HCT116 (cell line): ENCODE measurements around the gene XDH. TPM values are rescaled to one million over a fixed set of nuclear protein-coding genes. Genes with fewer than 3 reads are reported as not detected.

Source experiments
- ATAC-seq: fragments of 200-7000 bp; cut with Tn5 transposase; 2 replicates; pipeline ENCODE4 v1.9.1; 2020; ENCODE audit warnings: mild to moderate bottlenecking, moderate library complexity
- BruUV-seq: library from RNA; stranded (reverse); fragments of 400-500 nt; replicated peaks from 2 replicates; lab custom pipeline; 2021; lab: Mats Ljungman, UMichigan
- CTCF ChIA-PET: fragments of 300-600 bp; sonication (Branson Sonifier 250); formaldehyde crosslinking; loops from one replicate; lab custom pipeline; 2021; ENCODE audit warnings: antibody characterized with exemption; lab: Charles Lee
- POLR2A ChIA-PET: fragments of 300-600, 350-600 bp; sonication (Branson Sonifier 250); formaldehyde crosslinking; loops from one replicate; lab custom pipeline; 2021; ENCODE audit warnings: antibody characterized with exemption; lab: Charles Lee
- RAD21 ChIA-PET, 2 experiments: fragments of 300-600 bp; sonication (Branson Sonifier 250); formaldehyde crosslinking; loops; one replicate each; lab custom pipeline; 2023; ENCODE audit warnings: low total read pairs in 2 of 2; ENCODE audit not compliant: uncharacterized antibody in 2 of 2, unreplicated experiment in 2 of 2, low non-redundant PET in 1 of 2; lab: Charles Lee
- DNase-seq: peaks from one replicate; pipeline ENCODE4 v3.0.0-alpha.2; 2010; ENCODE audit warnings: low read depth, low spot score
- H2AFZ ChIP-seq: fragments of 200-600 bp; shearing (Covaris generic), sonication (generic); 2 replicates; pipeline ENCODE4 v1.6.1; 2017; ENCODE audit warnings: low read depth, mixed run types, mixed read lengths, antibody characterized with exemption, low read length; ENCODE audit not compliant: poor library complexity, severe bottlenecking
- H3K27ac ChIP-seq: 2 replicates; pipeline ENCODE4 v1.5.1; 2012; ENCODE audit warnings: low read depth, low read length
- H3K27me3 ChIP-seq: fragments of 200-600 bp; sonication (generic); 2 replicates; pipeline ENCODE4 v1.6.1; 2016; ENCODE audit warnings: mixed run types, low read length, mixed read lengths; ENCODE audit not compliant: insufficient read depth
- H3K36me3 ChIP-seq, 2 experiments: fragments of 200-500 bp in 1 of 2; fragments of 200-600 bp in 1 of 2; sonication (Bioruptor generic) in 1 of 2; sonication (generic) in 1 of 2; 2 replicates each; pipeline versions ENCODE4 v1.5.1 to v1.6.1; 2014 to 2016; ENCODE audit warnings: low read length in 2 of 2, inconsistent platforms in 1 of 2, mixed read lengths in 1 of 2, mixed run types in 1 of 2; ENCODE audit not compliant: insufficient read depth in 2 of 2, control insufficient read depth in 1 of 2
- H3K4me1 ChIP-seq, 2 experiments: fragments of 200-600 bp in 1 of 2; sonication (generic) in 1 of 2; 2 replicates each; pipeline versions ENCODE4 v1.5.1 to v1.6.1; 2012 to 2017; ENCODE audit warnings: low read length in 2 of 2, inconsistent platforms in 1 of 2, mild to moderate bottlenecking in 1 of 2, mixed read lengths in 1 of 2, mixed run types in 1 of 2, moderate library complexity in 1 of 2; ENCODE audit not compliant: insufficient read depth in 2 of 2, control insufficient read depth in 1 of 2
- H3K4me2 ChIP-seq: fragments of 200-600 bp; sonication (generic); 2 replicates; pipeline ENCODE4 v1.6.1; 2017; ENCODE audit warnings: mixed run types, low read length, mixed read lengths
- H3K4me3 ChIP-seq, 2 experiments: fragments of 200-600 bp in 1 of 2; sonication (generic) in 1 of 2; replicated peaks in 1 of 2; 2 replicates each; pipeline ENCODE4 v1.5.1; 2011 to 2016; ENCODE audit warnings: low read length in 2 of 2, control low read depth in 1 of 2, low read depth in 1 of 2, mild to moderate bottlenecking in 1 of 2, mixed read lengths in 1 of 2, mixed run types in 1 of 2
- H3K79me2 ChIP-seq: fragments of 200-600 bp; sonication (generic); 2 replicates; pipeline ENCODE4 v1.6.1; 2017; ENCODE audit warnings: mild to moderate bottlenecking, mixed run types, low read length, moderate library complexity, mixed read lengths; ENCODE audit not compliant: insufficient read depth
- H3K9ac ChIP-seq: fragments of 200-600 bp; sonication (generic); 2 replicates; pipeline ENCODE4 v1.6.1; 2016; ENCODE audit warnings: low read length, mixed read lengths
- H3K9me2 ChIP-seq: fragments of 200-600 bp; sonication (generic), shearing (Covaris generic); 2 replicates; pipeline ENCODE4 v1.6.1; 2017; ENCODE audit warnings: mixed run types, mild to moderate bottlenecking, moderate library complexity; ENCODE audit not compliant: insufficient read depth
- H3K9me3 ChIP-seq, 2 experiments: fragments of 200-500 bp in 1 of 2; fragments of 200-600 bp in 1 of 2; sonication (Bioruptor generic) in 1 of 2; sonication (generic) in 1 of 2; 2 replicates each; pipeline ENCODE4 v1.6.1; 2014 to 2017; ENCODE audit warnings: low read length in 2 of 2, mixed read lengths in 2 of 2, inconsistent platforms in 1 of 2, low read depth in 1 of 2, mild to moderate bottlenecking in 1 of 2, mixed run types in 1 of 2, moderate library complexity in 1 of 2; ENCODE audit not compliant: control insufficient read depth in 1 of 2, insufficient read depth in 1 of 2
- H4K20me1 ChIP-seq: fragments of 200-600 bp; sonication (generic), shearing (Covaris generic); 2 replicates; pipeline ENCODE4 v1.6.1; 2017; ENCODE audit warnings: mixed run types, mild to moderate bottlenecking, moderate library complexity; ENCODE audit not compliant: insufficient read depth
- EGR1 ChIP-seq: IDR thresholded peaks from 2 replicates; pipeline ENCODE4 v1.6.1; 2012; ENCODE audit warnings: low read depth
- ELF1 ChIP-seq: IDR thresholded peaks from 2 replicates; pipeline ENCODE4 v1.6.1; 2012; ENCODE audit warnings: low read depth, borderline replicate concordance
- EZH2phosphoT487 ChIP-seq: fragments of 200-600 bp; IDR thresholded peaks from 2 replicates; pipeline ENCODE4 v1.6.1; 2018; ENCODE audit warnings: antibody characterized with exemption, borderline replicate concordance
- FOSL1 ChIP-seq: IDR thresholded peaks from 2 replicates; pipeline ENCODE4 v1.6.1; 2012; ENCODE audit warnings: low read depth
- POLR2A ChIP-seq: IDR thresholded peaks from 2 replicates; pipeline ENCODE4 v1.7.0; 2011; ENCODE audit warnings: borderline replicate concordance; ENCODE audit not compliant: insufficient read depth, insufficient read length; ENCODE audit errors: extremely low read depth
- SIN3A ChIP-seq: IDR thresholded peaks from 2 replicates; pipeline ENCODE4 v1.6.1; 2012; ENCODE audit warnings: low read depth
- TCF7L2 ChIP-seq: IDR thresholded peaks from 2 replicates; pipeline ENCODE4 v1.7.0; 2011; ENCODE audit warnings: borderline replicate concordance, inconsistent platforms; ENCODE audit not compliant: insufficient read depth, insufficient read length; ENCODE audit errors: extremely low read depth
- ZFX ChIP-seq: fragments of 450-650 bp; IDR thresholded peaks from 2 replicates; pipeline ENCODE4 v1.6.1; 2017
- intact Hi-C: fragments of 100-400 bp; cut with micrococcal nuclease; formaldehyde crosslinking; loops from 2 replicates; pipeline ENCODE4 v1.10.0; 2022
- total RNA-seq: library from RNA; stranded (reverse); gene quantifications from one replicate; pipeline ENCODE4 v1.2.1, GENCODE V29; 2021; ENCODE audit not compliant: unreplicated experiment
- TF ChIP-seq, protein P1 (sequence below): IDR thresholded peaks from 2 replicates; pipeline ENCODE4 v1.6.1; 2011; ENCODE audit warnings: mild to moderate bottlenecking, low read length, moderate library complexity; ENCODE audit not compliant: insufficient replicate concordance; ENCODE audit errors: extremely low read depth

The XDH gene
- total RNA-seq, 1 experiment from 2014 or later: 0.15 TPM

DNA sequence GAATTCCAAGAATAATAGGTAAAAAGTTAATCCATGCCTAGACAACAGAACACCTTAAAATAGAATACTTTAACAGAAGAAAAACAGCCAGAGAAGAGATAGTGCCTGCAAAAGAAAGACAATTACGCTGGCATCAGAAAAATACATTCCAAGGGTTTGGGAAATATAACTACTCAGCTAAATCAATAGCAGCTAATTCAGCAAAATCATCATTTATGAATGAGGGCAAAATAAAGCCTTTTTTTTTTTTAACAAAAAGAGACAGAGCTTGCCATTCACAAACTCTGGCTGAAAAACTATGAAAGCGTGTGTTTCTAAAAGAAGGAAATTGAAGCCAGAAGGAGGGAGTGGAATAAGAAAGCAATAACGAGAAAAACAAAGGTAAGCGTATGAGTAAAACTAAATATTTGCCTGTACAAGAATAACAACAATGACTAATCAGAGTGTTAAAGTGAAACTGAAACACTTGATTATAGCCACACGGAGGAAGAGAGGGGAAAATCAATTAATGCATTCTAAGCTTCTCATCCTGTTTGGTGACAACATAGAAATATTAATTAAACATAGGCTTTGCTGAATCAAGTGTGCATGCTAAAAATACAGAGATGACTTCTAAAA is 90.4 kb downstream of the XDH start:
- H3K27ac ChIP-seq: no peak overlapping the region
- H4K20me1 ChIP-seq: no peaks in the 10 kb centered on the region
- H3K9me2 ChIP-seq: no peaks in the 10 kb centered on the region
- BruUV-seq: no TSS peak
- peaks cover 17% of the 10 kb centered on the region for H3K27me3 ChIP-seq
- no peaks in the 10 kb centered on the region for H3K4me1 ChIP-seq
- ATAC-seq (no peak), DNase-seq (no peak)
- no peak overlapping the region for H3K4me2 ChIP-seq
- ChIA-PET RAD21 (no interaction called here), CTCF (no interaction called here), POLR2A (no interaction called here)
- H3K79me2 ChIP-seq: no peaks in the 10 kb centered on the region
- H2AFZ ChIP-seq: no peak overlapping the region
- no peaks in the 10 kb centered on the region for H3K36me3 ChIP-seq
- H3K9me3 ChIP-seq: no peaks in the 10 kb centered on the region
- no peak for TF ChIP-seq TCF7L2
- no peak overlapping the region for H3K4me3 ChIP-seq
- intact Hi-C loops: loop anchor here (10.0 kb wide), 1 partner anchor 1159 kb away; no protein-coding TSS in a partner anchor
- H3K9ac ChIP-seq: no peak overlapping the region

DNA sequence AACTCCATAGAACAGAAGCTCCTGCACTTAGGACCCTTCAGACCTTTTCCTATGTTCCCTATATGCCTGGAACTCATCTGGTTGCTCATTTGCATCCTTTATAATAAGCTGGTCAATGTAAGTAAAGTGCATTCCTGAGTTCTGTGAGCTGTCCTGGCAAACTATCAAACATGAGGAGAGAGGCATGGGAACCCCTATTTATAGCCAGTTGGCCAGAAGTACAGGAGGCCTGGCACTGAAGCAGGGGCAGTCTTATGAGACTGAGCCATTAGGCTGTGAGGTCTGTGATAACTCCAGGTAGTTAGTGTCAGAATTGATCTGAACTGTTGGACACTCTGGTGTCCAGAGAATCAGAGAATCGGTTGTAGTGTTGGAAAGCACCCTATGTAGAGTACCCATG is 92.2 kb downstream of the XDH start:
- H3K9me3 ChIP-seq: no peaks in the 10 kb centered on the region
- ChIA-PET CTCF (interaction anchor here (0.6 kb wide), 1 partner anchor 608 kb away, joined by 3 read pairs; no protein-coding TSS in a partner anchor), RAD21 (no interaction called here), POLR2A (no interaction called here)
- H3K9ac ChIP-seq: no peak overlapping the region
- H3K79me2 ChIP-seq: no peaks in the 10 kb centered on the region
- no peak overlapping the region for H3K4me2 ChIP-seq
- TF ChIP-seq ZFX (no peak), SIN3A (no peak), FOSL1 (no peak), POLR2A (no peak), ELF1 (no peak), EZH2phosphoT487 (no peak), EGR1 (no peak)
- TF ChIP-seq, protein P1, sequence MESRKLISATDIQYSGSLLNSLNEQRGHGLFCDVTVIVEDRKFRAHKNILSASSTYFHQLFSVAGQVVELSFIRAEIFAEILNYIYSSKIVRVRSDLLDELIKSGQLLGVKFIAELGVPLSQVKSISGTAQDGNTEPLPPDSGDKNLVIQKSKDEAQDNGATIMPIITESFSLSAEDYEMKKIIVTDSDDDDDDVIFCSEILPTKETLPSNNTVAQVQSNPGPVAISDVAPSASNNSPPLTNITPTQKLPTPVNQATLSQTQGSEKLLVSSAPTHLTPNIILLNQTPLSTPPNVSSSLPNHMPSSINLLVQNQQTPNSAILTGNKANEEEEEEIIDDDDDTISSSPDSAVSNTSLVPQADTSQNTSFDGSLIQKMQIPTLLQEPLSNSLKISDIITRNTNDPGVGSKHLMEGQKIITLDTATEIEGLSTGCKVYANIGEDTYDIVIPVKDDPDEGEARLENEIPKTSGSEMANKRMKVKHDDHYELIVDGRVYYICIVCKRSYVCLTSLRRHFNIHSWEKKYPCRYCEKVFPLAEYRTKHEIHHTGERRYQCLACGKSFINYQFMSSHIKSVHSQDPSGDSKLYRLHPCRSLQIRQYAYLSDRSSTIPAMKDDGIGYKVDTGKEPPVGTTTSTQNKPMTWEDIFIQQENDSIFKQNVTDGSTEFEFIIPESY: no peak
- TF ChIP-seq, all 23 proteins: peak for 0
- intact Hi-C loops: loop anchor here (10.0 kb wide), 1 partner anchor 1158 kb away; no protein-coding TSS in a partner anchor
- no peak for ATAC-seq
- H3K27ac ChIP-seq: no peak overlapping the region
- no TSS peak for BruUV-seq
- no peak overlapping the region for H3K4me3 ChIP-seq
- H4K20me1 ChIP-seq: no peaks in the 10 kb centered on the region
- no peaks in the 10 kb centered on the region for H3K4me1 ChIP-seq
- H3K9me2 ChIP-seq: no peaks in the 10 kb centered on the region
- H3K27me3 ChIP-seq: peaks cover 10% of the 10 kb centered on the region
- no peaks in the 10 kb centered on the region for H3K36me3 ChIP-seq
- no peak overlapping the region for H2AFZ ChIP-seq
- DNase-seq: no peak
